Stimulated activated naive CD4-positive, alpha-beta T cell treated with Interleukin-2 at 50 U/mL for 16 hours (primary cell): Measurements from ENCODE around the gene CBLN1.

Experiments
- DNase-seq: peaks from one replicate; lab custom pipeline; 2025; lab: John Stamatoyannopoulos, UW

Gene CBLN1

DNA sequence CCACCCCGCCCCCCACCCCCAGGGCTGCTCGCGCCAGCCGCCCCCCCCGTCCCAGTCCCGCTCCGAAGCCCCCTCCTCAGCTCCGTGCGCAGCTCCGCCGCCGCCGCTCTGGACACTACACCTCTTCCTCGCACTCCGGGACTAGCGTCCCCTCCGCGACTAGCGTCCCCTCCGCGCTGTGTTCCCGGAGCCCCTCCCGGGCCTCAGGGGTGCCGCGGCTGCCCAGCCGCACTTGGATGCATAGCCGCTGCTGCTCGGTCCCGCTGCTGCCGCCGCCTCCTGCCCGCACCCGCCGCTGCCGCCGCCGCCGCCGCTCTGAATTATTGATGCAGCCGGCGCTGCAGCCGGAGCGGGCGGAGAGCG is at the start of gene CBLN1:
Gene CBLN1 (minus strand): TSS at position 359 of the 363 bp plus-strand sequence. CDS start 373 bp downstream, outside the sequence.
- no peak for DNase-seq

DNA sequence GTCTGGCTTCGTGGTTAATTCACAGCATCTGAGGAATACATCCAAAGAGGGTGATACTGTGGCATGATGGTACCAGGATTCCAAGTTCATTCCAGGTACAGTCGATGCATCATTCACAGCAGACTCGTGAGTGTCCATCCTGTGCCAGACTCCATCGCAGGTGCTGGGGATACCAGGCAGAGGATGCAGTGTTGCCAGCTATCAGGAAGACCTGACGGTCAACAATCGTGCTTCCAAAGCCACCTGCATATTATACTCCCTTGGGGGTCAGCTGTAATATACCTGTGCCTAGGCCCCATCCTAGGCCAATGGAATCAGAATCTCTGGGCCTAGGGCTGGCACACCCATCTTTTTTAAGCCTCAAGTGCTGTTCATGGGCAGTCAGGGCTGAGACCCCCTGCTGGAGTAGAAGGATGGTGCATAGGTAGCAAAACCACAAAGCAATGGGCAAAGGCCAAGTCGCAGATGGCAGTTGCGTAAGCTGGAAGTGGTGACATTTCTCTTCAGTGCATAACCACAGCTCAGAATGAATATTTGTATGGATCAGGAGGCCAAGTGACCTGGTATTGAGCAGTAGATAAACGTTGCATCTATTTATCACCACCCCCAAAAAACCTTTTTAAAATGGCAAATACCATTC is 49.0 kb upstream of the CBLN1 start:
- no peak for DNase-seq

DNA sequence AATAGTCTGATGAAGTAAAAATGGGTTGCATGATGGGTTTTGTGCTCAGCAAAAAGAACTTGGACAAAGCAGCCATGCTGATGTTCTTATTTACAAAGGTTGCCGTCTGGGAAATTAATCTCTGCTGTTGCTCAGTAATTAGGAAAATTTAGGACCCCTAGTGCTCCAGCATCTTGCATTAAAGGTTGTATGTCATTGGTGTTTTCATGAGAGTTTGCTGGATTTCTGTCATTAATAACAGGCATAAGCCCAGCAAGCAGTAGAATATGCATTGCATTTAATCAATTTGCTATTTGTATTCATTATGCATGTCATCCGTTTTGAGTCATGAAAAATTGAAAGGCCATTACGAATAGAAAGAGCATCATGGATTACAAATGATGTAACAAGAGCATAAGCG is 46.7 kb upstream of the CBLN1 start:
- no peak for DNase-seq

DNA sequence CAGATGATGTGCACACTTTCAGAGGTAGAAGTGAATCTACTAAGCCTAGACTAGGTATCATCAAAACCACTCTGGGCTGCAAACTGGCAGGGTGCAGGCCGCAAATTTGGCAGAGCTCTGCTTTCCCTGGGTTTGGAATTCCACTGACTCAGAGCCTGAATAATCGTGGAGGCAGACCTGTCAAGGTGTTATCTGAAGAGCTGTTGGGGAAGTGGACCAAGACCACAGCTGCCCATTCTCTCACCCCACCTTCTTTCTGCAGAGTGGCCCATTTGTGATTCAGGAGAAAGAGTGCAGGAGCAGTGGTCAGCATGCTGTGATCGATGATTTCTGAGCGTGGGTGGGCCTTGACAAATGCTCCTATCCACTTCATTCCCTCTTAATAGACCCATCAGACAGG is 45.8 kb upstream of the CBLN1 start:
- DNase-seq = no peak

DNA sequence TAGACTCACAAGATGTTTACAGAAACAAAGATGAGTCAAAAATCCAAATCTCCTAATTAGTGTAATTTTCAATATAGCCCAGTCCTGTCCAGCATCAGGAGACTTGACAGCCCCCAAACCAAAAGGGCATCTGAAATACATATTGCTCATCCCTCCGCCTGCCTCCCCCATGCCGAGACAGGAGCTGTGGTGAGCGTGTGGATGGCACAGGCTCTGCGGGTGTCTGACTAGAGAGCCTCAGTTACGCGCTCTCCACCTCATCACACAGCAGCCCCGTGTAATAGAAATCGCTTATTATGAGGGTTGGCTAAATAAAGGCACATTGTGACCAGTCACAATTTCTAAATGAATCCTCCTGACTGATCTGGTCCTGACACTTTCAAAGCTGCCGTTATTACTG is 43.1 kb upstream of the CBLN1 start:
- no peak for DNase-seq

DNA sequence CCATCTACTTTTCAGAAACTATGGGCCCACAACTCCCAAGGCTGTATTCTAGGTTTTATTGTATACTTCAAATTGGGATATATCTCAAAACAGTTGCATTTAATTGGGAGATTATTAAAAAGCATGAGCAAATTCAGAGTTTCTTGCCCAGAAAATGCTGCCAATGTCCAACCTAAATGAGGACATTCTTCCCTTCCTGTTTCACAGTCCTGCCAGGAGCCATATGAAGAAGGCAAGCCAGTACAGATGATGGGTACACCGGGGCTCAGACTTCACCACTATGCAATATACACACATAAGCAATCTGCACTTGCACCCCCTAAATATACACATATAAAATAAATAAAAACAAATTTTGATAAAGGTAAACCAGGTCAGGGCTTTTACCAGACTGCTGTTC is 34.0 kb upstream of the CBLN1 start:
- no peak for DNase-seq

DNA sequence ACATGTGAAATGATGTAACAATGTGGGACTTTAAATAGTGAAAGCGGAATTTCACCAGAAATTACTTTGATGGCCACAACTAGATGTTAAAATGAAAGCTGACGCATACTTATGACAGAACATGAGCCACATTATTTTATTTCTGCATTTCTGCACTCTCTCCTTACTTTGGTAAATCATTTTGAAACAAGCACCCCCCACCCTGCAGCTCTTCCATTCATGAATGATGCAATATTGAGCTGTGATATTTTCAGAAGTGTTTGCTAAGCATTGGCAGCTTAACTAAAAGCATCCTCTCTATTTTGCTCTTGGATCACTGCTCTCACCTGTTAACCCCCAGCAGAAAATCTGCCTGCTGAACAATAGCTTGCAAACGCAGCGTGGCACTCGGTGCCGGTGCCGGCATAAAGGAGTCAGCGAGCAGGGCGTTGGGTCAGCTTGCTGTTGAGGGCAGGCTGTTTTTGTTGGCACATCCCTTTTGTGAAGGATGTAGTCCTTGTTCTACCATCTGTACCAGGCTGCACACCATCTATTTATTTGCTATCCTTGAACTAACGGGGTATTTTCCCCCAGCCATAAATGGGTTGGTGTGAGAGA is 30.8 kb upstream of the CBLN1 start:
- no peak for DNase-seq

DNA sequence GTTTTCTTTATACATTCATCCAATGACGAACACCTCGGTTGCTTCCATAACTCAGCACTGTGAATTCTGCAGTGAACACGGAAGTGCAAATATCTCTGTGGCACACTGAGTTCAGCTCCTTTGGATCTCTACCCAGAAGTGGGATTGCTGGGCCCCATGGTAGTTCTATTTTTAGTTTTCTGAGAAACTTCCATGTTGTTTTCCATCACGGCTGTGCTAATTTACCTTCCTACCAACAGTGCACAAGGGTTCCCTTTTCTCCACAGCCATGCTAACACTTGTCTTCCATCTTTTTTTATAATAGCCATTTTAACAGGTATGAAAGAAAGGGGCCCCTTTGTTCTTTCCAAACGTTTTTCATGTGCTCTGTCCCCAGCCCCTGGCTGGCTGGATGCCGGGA is 30.2 kb upstream of the CBLN1 start:
- no peak for DNase-seq

DNA sequence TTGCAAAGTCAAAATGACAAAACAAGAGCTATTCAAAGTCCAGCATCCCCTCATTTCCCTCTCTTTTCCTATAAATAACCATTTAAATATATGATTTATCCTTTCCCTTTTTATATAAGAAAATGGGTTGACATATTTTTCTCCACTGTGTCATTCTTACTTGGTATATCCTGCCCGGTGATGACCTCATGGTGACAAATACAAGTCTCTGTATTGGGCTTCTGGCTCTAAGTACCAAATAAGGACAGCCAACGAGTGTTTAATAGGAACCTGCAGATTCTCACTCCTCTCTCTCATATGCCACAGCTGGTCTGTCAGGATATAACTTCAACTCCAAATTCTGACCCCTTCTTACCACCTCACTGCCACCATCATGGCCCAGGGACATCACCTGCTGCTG is 25.5 kb upstream of the CBLN1 start:
- DNase-seq = no peak

DNA sequence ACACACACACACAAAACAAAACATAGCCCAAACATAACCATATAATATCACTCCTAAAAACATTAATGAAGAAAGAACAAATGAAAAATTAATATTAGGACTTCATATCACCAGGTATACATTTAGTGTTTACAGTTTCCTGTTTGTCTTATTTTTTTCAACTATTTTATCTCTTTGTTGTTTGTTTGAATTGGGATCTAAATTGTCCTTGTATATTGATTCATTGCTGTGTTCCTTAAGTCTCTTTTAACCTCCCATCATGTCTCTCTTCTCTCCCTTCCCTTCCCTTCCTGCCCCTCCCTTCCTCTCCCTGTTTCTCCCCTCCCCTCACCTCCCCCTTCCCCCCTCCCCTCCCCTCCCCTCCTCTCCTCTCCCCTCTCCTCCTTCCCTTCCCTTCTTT is 23.8 kb upstream of the CBLN1 start:
- no peak for DNase-seq

DNA sequence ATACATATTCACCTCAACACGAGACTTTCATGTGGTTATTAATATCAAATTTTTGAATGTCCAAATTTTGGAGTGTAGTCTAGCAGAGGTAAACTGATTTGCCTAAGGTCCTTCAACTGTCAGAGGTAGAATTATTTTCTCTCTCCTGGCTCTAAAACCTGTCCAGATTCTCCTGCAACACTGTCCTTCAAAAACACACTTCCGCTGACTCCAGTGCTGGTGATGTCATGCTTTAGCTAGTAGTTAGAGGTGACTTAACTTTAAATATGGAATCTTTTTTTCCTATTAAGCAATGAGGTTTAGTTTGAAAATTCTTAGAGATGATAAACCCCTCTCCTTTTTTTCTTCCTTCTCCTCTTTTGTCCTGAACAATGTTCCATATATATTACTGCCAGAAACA is 10.8 kb upstream of the CBLN1 start:
- no peak for DNase-seq

DNA sequence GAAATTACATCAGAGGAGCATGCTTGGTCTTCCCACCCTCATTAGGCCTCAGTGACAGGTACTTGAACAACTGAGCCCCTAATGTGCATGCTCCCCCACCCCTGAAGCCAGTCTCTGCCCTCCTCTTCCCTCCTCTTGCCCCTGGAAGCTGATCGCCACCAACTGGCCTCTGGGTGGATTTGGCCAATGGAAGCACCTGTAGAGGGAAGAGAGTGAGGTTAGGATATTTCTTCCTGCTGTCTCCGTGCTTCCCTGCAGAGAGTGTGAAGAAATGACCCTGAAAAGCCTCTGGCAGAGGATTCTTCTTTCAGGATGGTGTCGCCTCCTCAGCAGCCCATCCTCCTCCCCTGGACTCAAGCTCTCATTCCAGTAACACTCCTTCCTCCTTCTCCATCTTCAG is 5.9 kb upstream of the CBLN1 start:
- no peak for DNase-seq

DNA sequence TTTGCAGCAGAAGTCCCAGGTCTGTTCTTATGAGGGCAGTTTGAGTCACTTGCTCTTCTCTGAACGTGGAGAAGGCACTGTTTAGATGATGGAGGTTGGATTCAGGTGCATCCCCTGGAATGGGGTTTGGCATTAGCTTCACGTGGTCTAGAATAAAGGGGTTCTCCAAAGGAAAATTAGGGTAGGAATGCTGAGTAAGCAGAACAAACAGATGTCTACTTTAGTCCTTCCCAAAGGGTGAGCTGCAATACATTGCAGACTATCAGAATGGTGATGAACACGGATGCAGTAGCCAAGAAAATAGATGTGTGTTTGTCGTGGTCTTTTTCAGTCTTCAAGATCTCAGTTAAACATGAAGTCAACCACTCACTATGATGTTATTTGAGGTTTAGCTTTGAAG is 3.3 kb upstream of the CBLN1 start:
- DNase-seq = no peak

DNA sequence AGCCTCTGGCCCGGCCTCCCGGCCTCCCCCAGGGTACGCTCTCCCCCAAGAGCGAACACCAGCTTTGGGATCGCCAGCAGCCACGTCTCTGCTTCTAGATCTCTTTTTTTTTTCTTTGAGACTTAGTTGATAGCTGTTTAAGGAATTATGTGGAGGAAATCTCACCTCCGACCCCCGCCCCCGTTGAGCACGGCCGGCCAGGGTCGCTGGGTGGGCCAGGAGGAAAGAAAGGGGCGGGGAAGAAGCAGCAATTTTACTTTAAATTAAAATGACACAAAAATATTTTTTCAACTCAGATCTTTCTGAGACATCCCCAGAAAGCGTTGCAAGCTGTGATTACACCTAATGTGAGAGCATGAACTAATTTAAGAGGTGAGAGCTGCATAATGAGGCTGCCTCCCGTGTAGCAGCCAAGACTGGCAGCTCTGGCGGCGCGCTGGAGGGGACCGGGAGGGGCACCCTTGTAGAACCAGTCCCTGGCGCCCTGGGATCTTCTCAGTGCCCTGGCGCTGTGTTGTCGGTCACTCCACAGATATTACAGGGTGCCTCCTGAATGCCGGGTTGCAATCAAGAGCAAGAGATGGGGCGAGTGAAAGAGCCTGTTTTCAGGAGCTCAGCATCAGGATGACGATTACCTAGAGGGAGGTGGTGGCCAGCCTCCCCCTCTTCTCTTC is 1.9 kb upstream of the CBLN1 start:
- DNase-seq = no peak

DNA sequence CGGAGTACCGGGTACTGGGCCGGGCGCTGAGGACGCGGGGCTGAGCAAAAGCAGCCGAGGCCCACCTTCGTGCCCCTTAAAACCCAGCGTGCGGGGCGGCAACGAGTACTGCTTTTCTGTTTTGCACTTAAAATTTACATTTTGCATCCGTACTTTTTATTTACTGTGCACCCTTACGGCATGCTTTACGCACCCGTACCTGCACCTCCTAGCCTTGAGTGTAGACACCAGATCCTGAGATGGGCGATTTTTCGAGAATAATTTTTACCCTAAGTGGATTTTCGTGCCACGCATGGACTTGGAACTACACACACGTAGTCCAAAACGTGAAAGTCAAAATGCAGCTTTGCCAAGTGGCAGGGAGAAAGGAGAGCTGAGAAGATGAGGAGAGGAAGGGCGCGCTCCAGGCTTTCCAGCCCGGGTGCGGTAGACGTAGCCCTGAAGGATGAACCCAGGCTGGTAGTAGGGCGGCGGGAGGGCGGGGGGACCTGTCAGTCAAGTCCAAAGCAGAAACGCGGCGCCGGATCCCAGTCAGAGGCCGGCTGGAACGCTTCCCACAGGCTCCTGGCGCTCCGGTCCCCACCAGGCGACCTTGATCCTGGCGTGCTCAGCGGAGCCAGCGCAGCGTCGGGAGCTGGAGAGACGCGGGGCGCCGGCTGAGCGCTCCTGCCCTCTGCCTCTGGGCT is 1.2 kb upstream of the CBLN1 start:
- DNase-seq = no peak

DNA sequence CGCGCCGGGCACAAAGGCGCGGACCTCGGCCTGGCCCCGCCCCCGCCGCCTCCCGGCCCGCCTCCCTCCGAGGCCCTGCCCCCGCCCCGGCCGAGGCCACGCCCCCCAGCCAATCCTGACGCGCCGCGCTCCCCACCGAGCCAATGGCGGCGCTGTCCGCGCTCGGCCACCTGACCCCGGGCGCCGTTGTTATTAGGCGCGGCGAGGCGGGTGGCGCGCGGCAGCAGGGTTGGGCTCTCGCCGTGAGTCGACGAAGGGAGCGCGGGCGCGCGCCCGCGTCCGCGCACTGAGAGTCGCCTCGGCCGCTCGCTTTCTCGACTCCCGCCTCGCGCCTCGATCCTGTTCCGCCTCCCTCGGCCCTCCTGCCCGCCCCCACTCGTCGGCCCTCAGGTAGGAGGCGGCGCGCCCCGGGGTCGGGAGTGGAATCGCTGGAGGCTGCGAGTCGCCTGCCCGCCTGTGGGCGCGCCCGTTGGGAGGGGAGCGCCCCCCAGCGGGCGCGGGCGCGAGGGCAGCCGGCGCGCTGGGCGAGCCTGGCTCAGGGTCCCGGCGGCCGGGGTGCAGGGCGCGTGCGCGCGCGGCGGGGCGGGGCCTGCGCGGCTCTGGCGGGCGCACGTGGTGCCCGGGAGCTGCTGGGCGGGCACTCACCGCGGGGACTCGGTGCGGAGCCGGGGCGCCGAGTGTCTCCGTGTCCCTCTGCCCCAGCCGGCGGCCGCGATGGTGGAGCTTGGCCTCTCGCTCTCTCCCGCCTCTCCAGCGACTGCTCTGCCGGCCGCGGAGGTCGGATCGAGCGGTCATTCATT is 405 bp upstream of the CBLN1 start:
- no peak for DNase-seq

DNA sequence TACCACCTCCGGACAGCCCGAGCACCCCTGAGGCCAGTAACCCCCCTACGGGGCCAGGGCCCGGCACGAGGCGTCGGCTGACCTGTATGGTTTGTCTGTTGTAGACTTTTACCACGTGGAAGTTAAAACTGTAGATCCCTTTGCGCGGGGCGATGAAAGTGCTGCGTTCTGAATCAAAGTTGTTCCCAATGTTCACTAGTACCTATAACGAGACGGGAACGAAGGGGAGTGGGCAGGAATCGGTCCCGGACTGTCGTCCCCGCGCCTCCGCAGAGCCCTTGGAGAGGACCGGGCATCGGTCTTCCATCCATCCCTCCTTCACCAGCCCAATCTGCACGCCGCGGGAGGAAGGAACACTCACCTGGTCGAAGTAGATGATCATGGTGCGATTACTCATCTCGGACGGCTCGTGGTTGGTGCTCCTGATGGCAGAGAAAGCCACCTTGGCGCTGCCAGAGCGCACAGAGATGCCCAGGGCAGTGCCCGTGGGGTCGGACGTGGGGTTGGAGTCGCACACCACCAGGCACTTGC is 732 bp downstream of the CBLN1 start:
- DNase-seq = no peak

DNA sequence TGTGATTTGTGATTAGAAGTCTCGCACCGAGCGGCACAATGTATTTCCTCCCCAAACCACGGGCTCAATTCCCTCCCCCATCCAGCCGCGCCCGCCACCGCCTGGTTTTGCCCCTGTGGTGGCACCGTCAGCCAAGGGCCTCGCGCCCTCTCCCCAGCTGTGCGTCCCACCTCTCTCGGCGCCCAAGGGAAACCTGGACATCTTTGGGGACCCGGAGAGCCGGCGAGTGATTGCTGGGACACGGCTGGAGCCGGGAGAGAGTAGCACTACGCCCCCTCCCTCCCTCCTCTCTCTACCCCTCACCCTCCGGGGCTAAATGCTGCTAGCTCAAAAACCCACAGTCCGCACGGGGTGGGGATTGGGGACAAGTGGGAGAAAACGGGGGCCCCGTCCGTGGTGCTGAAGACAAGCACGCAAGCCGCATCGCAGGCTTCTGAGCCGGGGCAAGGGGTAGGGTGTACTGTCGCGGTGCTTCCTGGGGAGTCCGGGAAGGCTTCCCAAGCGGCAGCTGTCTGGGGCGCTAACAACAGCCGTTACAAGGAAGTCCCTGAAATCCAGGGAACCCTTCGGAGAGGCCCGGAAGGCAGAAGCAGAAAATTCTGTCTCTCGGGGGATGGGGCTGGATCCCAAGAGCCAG is 1.4 kb downstream of the CBLN1 start:
- no peak for DNase-seq

DNA sequence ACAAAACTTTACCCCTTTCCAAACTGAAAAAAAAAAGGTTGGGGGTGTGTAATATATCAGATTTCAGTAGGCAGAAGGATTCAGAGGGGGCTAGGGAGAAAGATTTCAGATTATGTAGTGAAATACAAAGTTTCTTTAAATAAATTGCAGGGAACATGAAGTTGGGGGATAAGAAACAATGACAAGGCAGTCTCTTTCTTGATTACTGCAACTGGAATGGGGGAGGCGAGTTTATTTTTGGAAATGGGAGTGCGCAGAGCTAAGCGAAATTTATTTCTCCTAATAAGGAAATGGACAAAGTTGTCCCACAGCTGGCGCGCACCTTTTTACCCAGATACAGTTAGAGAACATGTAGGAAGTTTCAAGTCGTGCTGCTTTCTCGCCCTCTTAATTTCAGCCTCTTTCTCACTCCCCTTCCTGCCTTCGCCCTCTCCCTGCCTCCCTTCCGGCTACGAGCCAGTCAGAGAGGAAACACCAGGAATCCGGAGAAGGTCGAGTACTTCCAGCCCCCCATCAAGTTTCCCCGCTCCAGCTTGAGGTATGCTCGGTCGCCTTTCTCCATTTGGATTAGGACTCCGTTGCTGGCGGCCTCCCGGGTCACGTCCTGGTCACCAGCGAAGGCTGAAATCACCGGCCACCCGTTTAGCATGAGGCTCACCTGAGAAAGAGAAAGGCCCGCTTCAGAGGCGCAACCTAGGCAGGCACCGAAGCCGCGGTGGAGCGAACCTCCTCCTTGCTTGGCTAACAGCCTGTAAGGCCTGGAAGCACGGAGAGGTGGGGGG is 2.5 kb downstream of the CBLN1 start:
- DNase-seq = no peak

DNA sequence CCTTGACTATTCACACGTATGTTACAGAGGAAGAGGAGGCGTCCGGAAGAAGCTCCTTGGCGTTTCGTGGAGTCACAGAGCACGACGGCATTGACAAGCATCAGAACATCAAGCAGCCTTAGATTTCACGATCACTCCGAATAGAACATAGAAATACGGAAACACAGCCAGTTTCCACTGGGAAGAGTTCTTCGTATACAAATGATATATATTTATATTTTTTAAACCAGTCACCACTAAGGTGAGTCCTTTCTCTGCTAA is 3.1 kb downstream of the CBLN1 start:
- DNase-seq = no peak
